Fibroblast of villous mesenchyme (primary cell): ENCODE measurements around the gene ATP8A2. TPM values are rescaled to one million over a fixed set of nuclear protein-coding genes. Genes with fewer than 3 reads are reported as not detected.
"Not testable (repeated sequence)": the region's sequence is repeated elsewhere in the genome, so short reads cannot be mapped to it uniquely, and the experiment has no call there.

Source experiments
- DNase-seq: peaks from one replicate; pipeline ENCODE4 v3.0.0-alpha.2; 2010; ENCODE audit warnings: low read depth
- H3K4me3 ChIP-seq: 2 replicates; pipeline ENCODE4 v1.5.1; 2011; ENCODE audit warnings: low read depth, mild to moderate bottlenecking, low read length
- total RNA-seq: library from RNA; depleted of rRNA; stranded (reverse); fragments of >200 nt; gene quantifications from 2 replicates; pipeline ENCODE4 v1.2.3, GENCODE V29; 2012
- TF ChIP-seq, protein P1 (sequence below): IDR thresholded peaks from 2 replicates; pipeline ENCODE4 v1.5.1; 2012; ENCODE audit warnings: low read depth, mild to moderate bottlenecking, low read length; ENCODE audit not compliant: insufficient read depth

The ATP8A2 gene
- total RNA-seq, 1 donor = under 0.01 TPM

DNA sequence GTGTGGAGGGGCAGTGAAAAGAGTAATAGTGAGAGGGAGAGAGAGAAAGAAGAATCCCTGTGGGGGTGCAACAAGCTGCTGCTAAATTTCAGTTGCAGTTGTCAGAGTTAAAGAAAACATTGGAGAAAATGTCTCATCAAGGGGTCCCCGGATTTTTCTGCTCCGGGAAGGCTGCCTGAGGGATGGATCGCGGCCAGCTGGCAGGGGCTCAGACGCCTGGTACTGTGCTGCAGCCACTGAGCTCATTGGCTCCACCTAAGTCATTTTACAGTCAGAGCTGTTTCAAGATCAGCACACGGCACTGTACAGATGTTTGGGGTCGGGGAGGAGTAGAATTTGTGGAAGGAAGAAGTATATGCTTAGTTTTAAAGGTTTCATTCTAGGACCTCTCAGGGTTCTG is 573.8 kb downstream of the ATP8A2 start:
- no peak for DNase-seq
- TF ChIP-seq, protein P1, sequence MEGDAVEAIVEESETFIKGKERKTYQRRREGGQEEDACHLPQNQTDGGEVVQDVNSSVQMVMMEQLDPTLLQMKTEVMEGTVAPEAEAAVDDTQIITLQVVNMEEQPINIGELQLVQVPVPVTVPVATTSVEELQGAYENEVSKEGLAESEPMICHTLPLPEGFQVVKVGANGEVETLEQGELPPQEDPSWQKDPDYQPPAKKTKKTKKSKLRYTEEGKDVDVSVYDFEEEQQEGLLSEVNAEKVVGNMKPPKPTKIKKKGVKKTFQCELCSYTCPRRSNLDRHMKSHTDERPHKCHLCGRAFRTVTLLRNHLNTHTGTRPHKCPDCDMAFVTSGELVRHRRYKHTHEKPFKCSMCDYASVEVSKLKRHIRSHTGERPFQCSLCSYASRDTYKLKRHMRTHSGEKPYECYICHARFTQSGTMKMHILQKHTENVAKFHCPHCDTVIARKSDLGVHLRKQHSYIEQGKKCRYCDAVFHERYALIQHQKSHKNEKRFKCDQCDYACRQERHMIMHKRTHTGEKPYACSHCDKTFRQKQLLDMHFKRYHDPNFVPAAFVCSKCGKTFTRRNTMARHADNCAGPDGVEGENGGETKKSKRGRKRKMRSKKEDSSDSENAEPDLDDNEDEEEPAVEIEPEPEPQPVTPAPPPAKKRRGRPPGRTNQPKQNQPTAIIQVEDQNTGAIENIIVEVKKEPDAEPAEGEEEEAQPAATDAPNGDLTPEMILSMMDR = no peak

DNA sequence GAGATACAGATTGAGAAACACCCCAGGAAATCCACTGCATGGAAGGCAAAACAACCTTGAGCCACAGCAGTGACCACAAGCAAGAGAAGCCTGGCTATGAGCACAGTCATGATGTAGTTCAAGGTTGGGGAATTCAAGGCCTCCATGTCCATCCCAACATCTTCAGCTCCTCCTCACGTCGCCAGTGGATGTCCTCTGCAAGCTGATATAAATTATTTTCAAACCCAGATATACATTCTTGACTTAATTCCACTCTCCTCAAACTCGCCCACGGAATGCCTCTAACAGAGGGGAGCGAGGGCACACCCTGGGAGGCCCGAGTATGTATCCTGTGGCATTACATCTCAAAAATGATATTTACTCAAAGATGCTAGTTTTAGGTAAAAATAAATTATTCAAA is 574.5 kb downstream of the ATP8A2 start:
- TF ChIP-seq, protein P1 = no peak
- DNase-seq = no peak
- no peak overlapping the region for H3K4me3 ChIP-seq

More for the DNA sequence above, 573.8 kb downstream of the ATP8A2 start:
- no peak overlapping the region for H3K4me3 ChIP-seq

DNA sequence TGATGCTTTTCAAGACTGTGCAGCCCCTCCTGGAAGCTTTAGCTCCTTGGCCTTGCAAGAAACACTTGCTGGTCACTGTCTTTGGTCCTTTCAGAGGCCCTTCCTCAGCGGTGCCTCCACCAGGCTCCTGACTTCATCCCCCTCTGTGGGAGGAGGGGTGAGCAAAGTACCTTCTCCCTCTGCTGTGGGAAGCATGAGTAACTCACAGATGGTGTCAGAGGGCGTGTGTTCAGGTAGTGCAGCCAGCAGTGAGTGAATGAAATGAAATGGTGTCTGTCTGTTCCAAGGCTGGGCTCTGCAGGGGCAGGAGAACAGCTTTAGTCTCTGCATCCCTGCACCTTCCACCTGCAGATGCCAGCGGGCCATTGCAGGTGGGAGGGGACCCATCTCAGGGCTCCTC is 577.1 kb downstream of the ATP8A2 start:
- TF ChIP-seq, protein P1 = no peak
- no peak for DNase-seq
- no peak overlapping the region for H3K4me3 ChIP-seq

DNA sequence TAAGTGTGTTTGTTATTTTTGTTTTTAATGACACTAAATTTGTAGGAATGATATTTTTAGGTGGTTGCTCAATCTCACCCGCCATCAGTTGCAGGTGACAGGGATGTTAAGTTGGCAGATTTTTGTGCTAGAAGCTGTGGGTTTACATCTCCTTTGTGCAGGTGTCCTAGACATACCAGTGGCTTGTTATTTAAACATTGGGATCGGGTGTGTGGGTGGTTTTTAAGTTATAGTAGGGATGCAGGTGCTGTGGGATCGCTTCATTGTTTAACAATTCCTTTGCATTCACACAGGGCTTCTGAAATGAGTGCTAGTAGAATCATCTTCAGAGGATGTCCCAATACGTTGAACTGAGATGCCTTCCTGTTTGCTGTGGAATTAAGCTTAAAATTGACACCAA is 580.1 kb downstream of the ATP8A2 start:
- DNase-seq = no peak
- no peak overlapping the region for H3K4me3 ChIP-seq
- TF ChIP-seq, protein P1 = no peak

DNA sequence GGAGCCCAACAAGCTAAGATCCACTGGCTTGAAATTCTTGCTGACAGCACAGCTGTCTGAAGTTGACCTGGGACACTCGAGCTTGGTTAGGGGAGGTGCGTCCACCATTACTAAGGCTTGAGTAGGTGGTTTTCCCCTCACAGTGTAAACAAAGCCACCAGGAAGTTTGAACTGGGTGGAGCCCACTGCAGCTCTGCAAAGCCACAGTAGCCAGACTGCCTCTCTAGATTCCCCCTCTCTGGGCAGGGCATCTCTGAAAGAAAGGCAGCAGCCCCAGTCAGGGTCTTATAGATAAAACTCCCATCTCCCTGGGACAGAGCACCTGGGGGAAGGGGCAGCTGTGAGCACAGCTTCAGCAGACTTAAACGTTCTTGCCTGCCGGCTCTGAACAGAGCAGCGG is 582.3 kb downstream of the ATP8A2 start:
- H3K4me3 ChIP-seq, DNase-seq: not testable (repeated sequence)

DNA sequence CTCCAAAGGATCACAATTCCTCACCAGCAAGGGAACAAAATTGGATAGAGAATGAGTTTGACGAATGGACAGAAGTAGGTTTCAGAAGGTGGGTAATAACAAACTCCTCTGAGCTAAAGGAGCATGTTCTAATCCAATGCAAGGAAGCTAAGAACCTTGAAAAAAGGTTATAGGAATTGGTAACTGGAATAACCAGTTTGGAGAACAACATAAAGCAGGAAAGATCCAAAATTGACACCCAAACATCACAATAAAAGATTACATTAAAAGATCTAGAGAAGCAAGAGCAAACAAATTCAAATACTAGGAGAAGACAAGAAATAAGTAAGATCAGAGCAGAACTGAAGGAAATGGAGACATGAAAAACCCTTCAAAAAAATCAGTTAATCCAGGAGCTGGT is 583.2 kb downstream of the ATP8A2 start:
- not testable (repeated sequence) for H3K4me3 ChIP-seq, DNase-seq

DNA sequence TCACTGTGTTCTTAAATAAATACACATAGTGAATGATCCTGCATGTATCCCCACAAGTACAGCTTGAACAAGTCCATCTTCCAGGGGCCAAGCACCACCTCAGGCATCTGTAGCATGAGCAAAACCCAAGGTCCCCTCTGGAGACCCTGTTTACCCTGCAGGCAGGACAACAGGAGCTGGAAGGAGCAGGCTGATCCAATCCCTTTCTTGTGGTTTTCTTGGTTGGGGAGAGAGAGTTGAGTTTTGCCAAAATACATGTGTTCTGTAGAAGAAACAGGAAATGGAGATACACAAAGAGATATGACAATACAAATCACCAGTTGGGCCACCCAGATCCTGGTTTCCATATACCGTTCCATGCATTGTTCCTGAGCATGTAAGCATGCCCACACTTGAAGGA is 587.2 kb downstream of the ATP8A2 start:
- DNase-seq = no peak
- no peak overlapping the region for H3K4me3 ChIP-seq
- TF ChIP-seq, protein P1 = no peak

DNA sequence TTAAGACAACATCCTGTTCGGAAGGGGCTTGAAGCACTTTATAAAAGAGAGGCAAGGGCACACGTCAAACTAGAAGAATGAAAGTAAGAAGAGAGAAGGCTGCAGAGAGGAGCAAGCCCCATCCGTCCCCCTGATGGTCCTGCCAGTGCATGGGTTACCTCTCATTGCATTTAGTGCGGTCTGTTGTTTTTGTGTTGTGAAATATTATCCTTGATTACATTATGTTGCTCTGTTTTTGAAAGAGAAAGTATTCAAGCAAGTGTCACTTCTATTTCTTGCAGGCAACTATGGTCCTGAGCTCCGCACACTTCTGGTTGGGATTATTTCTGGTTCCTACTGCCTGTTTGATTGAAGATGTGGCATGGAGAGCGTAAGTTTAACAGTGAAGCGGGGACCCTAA is 589.5 kb downstream of the ATP8A2 start:
- DNase-seq = no peak
- H3K4me3 ChIP-seq = no peak overlapping the region
- TF ChIP-seq, protein P1 = no peak
